Measurements from ENCODE around the gene PRR12. TPM values are rescaled to one million over a fixed set of nuclear protein-coding genes. Genes with fewer than 3 reads are reported as not detected.

The PRR12 gene
- total and polyA plus RNA-seq, 2 donors from 2014 or later = 4.9 to 27.4 TPM

GRCh38 chr19:49614096-49614833, 23.3 kb downstream of the PRR12 start:
- Histone ChIP-seq H3K9ac (ENCODE audit: low read length in 3 of 3) (no peak overlapping the region), H3K27me3 (ENCODE audit: control insufficient read depth, insufficient read depth, low read length) (no peaks in the 10 kb centered on the region), H3K27ac (ENCODE audit: low read depth in 2 of 2, low read length in 2 of 2) (no peak overlapping the region), H3K36me3 (ENCODE audit: control insufficient read depth in 2 of 3, insufficient read depth in 3 of 3, low read length in 3 of 3) (peaks cover 5 to 32% (median 11%) of the 10 kb centered on the region in 3 donors), H3K9me3 (ENCODE audit: control insufficient read depth in 2 of 3, insufficient read depth in 1 of 3, low read length in 3 of 3) (no peaks in the 10 kb centered on the region), H3K4me3 (ENCODE audit: low read length in 3 of 3) (no peak overlapping the region), H3K4me1 (ENCODE audit: control insufficient read depth in 2 of 3, insufficient read depth in 2 of 3, low read depth in 1 of 3, low read length in 3 of 3) (no peaks in the 10 kb centered on the region)
- FAIRE-seq (no peak), DNase-seq (no peak)
- intact Hi-C loops (cut with DNase I) = no loop called here
- TF ChIP-seq CTCF (IDR thresholded peaks at IDR 0.05; ENCODE audit: borderline replicate concordance, extremely low read depth, insufficient read depth) = no peak

GRCh38 chr19:49615861-49616260, 24.9 kb downstream of the PRR12 start:
- Histone ChIP-seq H3K9me3 (ENCODE audit: control insufficient read depth in 2 of 3, insufficient read depth in 1 of 3, low read length in 3 of 3) (no peaks in the 10 kb centered on the region), H3K27me3 (ENCODE audit: control insufficient read depth, insufficient read depth, low read length) (no peaks in the 10 kb centered on the region), H3K27ac (ENCODE audit: low read depth in 2 of 2, low read length in 2 of 2) (no peak overlapping the region), H3K9ac (ENCODE audit: low read length in 3 of 3) (no peak overlapping the region), H3K4me1 (ENCODE audit: control insufficient read depth in 2 of 3, insufficient read depth in 2 of 3, low read depth in 1 of 3, low read length in 3 of 3) (no peaks in the 10 kb centered on the region), H3K4me3 (ENCODE audit: low read length in 3 of 3) (no peak overlapping the region), H3K36me3 (ENCODE audit: control insufficient read depth in 2 of 3, insufficient read depth in 3 of 3, low read length in 3 of 3) (peaks cover 5 to 32% (median 11%) of the 10 kb centered on the region in 3 donors)
- intact Hi-C loops (cut with DNase I) = no loop called here
- DNase-seq = no peak
- no peak for FAIRE-seq
- no peak for TF ChIP-seq CTCF (IDR thresholded peaks at IDR 0.05; ENCODE audit: borderline replicate concordance, extremely low read depth, insufficient read depth)

DNA sequence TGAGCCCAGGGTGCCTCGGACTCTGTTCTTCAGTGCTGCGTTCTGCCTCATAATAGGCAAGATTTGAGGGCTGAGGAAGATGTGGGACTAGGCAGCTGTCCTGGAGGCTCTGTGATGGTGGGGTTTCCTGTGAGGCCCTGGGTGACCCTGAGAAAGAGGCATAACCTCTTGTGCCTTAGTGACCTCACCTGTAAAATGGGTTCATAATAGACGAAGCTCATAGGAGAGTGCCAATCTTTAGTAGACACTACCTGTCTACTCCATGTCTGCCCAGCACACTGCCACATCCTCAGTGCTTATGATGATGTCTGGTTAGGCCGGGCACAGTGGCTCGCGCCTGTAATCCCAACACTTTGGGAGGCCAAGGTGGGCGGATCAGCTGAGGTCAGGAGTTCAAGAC, 25.6 kb downstream of the PRR12 start:
- Histone ChIP-seq H3K4me1 (ENCODE audit: control insufficient read depth in 2 of 3, insufficient read depth in 2 of 3, low read depth in 1 of 3, low read length in 3 of 3) (no peaks in the 10 kb centered on the region), H3K27me3 (ENCODE audit: control insufficient read depth, insufficient read depth, low read length) (no peaks in the 10 kb centered on the region), H3K36me3 (ENCODE audit: control insufficient read depth in 2 of 3, insufficient read depth in 3 of 3, low read length in 3 of 3) (peaks cover 5 to 35% (median 11%) of the 10 kb centered on the region in 3 donors), H3K27ac (ENCODE audit: low read depth in 2 of 2, low read length in 2 of 2) (no peak overlapping the region), H3K9ac (ENCODE audit: low read length in 3 of 3) (no peak overlapping the region), H3K9me3 (ENCODE audit: control insufficient read depth in 2 of 3, insufficient read depth in 1 of 3, low read length in 3 of 3) (no peaks in the 10 kb centered on the region), H3K4me3 (ENCODE audit: low read length in 3 of 3) (no peak overlapping the region)
- TF ChIP-seq CTCF (IDR thresholded peaks at IDR 0.05; ENCODE audit: borderline replicate concordance, extremely low read depth, insufficient read depth) = no peak
- no peak for FAIRE-seq
- intact Hi-C loops (cut with DNase I) = no loop called here
- DNase-seq = no peak
